Measurements from ENCODE around the gene DYRK1A.

GRCh38 chr21:37516998-37517397 lies 150.4 kb downstream of the DYRK1A start:
- TF ChIP-seq CTCF (IDR thresholded peaks at IDR 0.05; ENCODE audit: insufficient read depth, low read length, poor library complexity, severe bottlenecking) (no peak), EZH2phosphoT487 (conservative IDR thresholded peaks at IDR 0.05; ENCODE audit: low read length) (no peak)
